GM19025 (cell line): ENCODE data around the gene CCDC85C.

ENCODE experiments used
- ATAC-seq: cut with Tn5 transposase; IDR thresholded peaks from one replicate; pipeline ENCODE4 v1.9.1; 2021; ENCODE audit warnings: mild to moderate bottlenecking, low read depth, moderate library complexity; ENCODE audit not compliant: unreplicated experiment

The CCDC85C gene

DNA sequence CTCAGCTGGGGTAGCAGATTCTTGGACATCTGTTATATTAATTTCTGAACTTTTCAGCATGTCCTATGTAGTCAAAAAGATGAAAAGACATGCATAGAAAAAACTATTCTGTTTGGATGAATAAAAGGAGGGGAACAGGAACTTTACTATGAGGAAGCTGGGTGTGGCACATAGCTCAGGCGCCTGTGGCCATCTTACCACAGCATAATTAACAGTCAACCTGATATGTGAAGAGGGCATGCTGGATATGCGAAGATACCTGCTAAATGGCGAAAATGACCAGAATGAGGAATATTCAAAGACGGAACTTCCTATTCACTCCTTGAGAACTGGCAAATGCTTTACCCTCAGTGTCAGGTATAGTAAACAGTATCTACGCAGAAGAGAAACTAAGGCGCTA, 141.8 kb downstream of the CCDC85C start:
- no peak for ATAC-seq

DNA sequence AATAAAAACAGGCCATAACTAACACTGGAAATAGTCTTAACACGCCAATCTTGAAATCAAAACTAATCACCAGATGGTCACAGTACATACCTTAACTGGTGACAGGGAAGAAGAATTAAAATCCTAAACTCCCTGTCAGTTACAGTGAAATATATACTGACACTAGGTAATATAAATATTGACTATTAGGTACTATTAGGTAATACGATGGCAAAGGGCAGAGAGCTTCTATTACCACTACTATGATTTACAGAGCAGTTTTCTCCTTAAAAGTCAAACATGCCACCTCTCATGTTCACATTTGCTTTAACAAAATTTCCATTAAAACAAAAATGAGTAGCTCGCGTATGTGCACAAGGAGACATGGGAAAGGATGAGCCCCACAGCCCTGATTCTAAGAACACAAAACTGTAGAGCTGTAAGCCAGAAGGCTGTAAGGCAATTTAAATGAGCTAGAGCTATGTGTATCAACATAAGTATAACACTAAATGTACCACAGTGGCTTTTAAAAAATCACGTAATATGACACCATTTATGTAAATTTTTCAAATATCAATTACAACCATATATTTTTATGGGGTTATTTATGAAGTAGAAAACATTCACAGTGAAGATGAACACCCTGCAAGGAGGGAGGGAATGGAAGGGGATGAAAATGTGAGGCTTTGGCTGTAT, 142.5 kb downstream of the CCDC85C start:
- no peak for ATAC-seq

DNA sequence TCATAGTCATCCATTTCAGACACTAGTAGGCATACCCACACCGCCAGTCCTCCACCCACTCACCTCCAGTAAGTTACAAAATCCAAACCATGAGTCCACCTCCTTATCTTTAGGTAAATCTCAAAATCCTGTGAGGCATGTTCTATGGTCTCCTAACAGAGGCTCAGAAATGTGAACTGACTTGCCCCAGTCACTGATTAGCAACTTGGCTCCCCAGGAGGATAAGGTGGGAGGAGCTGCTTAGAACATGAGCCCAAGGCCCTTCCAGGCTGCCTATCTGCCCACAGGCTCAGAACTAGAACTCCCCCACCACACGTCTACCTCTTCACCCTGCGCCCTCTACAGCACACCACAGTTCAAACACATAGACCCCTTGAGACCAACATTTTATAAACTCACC, 143.2 kb downstream of the CCDC85C start:
- ATAC-seq, result no peak

DNA sequence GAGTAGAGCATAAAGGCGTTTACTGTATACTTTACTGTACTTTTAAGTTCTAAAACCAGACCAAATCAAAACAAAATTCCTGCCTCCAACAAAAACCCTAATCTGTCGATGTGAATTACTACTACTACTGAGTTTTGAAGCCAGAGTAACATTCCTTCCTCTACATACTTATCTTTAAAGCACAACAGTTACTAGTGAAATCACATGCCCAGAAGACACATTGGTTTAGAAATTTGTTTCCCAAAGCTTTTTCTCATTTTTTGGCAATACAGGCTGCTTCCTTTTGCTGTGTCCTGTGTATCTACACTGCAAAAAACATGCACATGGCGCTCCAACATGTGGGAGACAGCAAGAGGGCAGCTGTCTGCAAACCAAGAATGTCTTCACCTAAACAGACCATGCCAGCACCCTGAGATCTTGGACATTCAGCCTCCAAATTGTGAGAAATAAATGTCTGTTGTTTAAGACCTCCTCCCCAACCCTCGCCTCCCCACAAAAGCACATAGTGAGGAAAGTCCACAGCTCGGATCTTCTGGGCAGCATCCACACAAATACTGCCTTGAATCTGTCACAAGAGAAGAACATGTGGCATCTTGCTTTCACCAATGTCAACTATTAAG, 144.4 kb downstream of the CCDC85C start:
- no peak for ATAC-seq

DNA sequence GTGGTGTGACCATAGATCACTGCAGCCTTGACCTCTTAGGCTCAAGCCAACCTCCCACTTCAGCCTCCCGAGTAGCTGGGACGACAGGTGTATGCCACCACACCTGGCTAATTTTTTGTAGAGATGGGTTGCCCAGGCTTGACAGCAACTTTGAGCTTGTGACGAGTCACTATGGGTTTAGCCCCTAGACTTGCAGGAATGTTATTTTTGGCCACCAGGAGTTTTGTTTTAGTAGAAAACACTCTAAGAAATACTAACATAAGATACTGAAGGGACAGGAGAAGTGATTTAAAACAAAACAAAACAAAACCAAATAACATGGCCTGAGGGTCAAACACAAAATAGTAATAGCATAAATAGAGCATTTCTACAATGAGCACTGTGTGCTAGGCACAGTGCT, 149.8 kb downstream of the CCDC85C start:
- no peak for ATAC-seq

DNA sequence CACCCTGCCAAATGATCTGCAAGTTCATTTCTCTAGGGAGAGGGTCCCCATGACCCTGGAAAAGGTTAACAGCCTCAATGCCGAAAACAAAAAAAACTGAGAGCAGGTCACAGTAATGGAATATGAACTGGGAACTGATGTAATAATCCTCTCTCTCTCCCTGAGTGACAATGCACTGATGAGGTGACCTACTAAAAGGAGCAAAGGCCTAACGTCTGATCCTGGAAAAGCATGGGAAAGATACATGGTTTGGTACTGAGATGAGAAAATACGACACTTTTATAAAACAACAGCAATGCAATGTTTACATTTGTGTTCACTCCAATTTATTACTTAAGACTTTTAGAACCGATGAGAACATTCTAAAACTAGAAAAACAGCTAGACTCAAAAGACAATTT, 151.0 kb downstream of the CCDC85C start:
- no peak for ATAC-seq

DNA sequence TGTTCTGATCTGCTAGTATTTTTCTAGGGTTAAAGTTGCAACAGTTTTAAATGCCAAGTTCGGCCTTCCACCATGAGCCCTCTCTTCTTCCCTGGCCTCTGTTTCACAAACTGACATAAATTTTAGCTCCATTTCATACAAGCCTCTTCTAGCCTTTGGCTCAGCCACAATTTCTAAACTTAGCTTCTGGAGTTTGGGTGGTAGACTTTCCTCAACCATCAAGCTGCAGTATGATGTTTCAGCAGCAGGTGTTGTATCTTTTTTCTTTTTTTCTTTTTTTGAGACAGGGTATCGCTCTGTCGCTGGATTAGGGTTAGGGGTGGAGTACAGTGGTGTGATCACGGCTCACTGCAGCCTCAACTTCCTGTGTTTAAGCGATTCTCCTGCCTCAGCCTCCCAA, 152.8 kb downstream of the CCDC85C start:
- no peak for ATAC-seq

DNA sequence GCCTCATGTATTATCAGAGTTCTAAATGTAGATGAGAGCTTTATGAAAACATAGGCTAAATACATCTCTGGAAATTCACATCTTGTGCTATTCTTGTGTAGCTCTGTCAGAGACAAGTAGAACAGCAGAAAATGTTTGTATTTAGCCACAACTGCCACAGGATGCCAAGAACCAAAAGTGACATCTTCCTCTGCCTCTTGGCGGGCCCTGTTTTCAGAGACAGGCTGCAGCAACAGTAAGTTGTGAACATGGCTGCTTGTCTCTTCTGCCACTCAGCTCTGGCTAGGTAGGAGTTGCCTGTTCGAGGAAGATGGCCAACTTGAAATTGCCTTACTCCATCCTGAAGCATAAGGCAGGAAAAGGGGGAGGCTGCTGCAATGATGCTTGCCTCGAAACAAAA, 153.7 kb downstream of the CCDC85C start:
- ATAC-seq, result no peak
